ENCODE data around the gene BMAL1. TPM values are rescaled to one million over a fixed set of nuclear protein-coding genes. Genes with fewer than 3 reads are reported as not detected.
A peak's percentile ranks its signal among the peaks of the same experiment; 100 is the strongest.

Gene BMAL1
- total RNA-seq, 4 donors from 2014 or later, result 41.2 to 97.5 (median 50.7) TPM

DNA sequence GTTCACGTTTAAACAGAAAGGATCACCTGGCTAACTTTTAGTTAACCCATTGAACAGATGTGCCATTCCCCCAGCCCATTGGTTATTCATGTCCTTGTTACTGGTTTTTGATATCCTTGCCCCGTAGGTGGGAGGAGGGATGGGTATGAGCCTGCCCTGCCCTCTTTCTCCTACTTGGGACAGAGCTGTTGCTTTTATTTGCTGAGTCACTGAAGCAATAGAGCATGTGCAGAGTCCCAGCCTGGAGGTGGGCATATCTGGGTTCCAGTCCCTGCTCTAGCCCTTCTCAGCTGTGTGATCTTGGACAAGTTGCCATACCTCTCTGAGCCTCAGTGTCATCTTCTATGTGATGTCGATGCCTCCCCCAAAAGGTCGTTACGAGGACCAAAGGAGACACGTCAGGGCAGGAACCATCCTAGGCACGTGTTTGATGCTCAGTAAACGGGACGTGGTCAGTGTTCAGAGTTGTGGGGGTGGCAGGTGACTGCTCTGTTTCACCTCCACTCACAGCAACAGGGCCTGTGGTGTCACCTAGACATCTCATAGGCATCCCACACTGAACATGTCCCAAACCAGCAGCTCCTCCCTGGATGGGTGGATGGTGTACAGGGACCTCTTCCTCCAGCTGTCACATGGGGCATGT is 61.0 kb downstream of the BMAL1 start:
- peak in 1 of 2 donors; percentile 26 for TF ChIP-seq POLR2A (IDR thresholded peaks at IDR 0.05)
- TF ChIP-seq, protein P1, sequence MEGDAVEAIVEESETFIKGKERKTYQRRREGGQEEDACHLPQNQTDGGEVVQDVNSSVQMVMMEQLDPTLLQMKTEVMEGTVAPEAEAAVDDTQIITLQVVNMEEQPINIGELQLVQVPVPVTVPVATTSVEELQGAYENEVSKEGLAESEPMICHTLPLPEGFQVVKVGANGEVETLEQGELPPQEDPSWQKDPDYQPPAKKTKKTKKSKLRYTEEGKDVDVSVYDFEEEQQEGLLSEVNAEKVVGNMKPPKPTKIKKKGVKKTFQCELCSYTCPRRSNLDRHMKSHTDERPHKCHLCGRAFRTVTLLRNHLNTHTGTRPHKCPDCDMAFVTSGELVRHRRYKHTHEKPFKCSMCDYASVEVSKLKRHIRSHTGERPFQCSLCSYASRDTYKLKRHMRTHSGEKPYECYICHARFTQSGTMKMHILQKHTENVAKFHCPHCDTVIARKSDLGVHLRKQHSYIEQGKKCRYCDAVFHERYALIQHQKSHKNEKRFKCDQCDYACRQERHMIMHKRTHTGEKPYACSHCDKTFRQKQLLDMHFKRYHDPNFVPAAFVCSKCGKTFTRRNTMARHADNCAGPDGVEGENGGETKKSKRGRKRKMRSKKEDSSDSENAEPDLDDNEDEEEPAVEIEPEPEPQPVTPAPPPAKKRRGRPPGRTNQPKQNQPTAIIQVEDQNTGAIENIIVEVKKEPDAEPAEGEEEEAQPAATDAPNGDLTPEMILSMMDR (IDR thresholded peaks at IDR 0.05), result no peak
- DNase-seq, result peak; percentile 44 to 49
- Histone ChIP-seq H3K27ac (peak overlapping the region; percentile 67 to 92 (median 88)), H3K36me3 (no peaks in the 10 kb centered on the region), H3K27me3 (no peaks in the 10 kb centered on the region), H3K9me3 (no peaks in the 10 kb centered on the region), H3K4me3 (replicated peaks in 1 of 3) (no peak overlapping the region), H3K4me1 (peaks cover 47 to 61% of the 10 kb centered on the region in 2 donors)
- intact Hi-C loops (cut with DNase I), result no loop called here
- 66 to 77% methylated on average over 8 to 9 of the region's 9 CpGs for WGBS, 2 donors

DNA sequence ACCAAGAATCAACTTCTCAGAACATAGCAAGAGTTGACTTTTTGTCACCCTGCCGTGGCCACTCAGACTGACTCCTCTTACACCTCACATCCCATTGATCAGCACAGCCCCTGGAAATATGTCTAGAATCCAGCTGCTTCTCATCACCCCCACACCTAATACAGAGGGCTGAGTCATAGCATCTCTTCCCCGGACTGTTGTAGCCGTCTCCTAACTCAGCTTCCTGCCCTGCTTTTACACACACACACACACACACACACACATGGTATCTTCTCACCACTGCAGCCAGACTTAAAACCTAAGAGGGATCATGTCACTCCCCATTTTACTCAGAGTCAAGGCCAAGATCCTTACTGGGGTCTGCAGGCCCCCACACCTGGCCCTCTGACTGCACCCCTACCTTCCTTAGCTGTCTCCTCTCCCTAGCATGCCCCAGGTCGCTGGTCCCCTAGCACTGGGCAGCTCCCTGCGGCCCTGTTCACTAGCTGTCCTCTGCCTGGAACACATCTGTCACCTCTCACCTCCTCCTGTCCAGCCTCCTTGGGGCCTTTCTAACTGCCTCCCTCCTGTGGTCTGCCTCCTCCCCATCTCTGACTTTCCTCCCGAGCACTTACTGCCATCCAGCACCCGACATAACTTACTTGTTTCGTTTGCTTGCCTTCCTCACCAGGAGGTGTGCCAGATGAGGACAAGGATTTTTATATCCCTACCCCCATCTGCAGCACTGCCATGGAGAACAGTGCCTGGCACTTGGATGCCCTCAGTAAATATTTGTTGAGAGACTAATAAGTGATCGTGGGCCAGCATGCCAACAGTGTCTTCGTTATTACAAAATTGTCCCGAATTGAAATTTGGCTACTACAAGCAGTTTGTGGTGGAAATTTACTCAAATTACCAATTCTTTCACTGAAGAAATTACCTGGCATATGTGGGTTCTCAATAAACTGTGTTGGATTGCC is 61.9 kb downstream of the BMAL1 start:
- WGBS, 2 donors, result 69 to 83% methylated on average over 11 of the region's 11 CpGs
- Histone ChIP-seq H3K27me3 (no peaks in the 10 kb centered on the region), H3K4me1 (peaks cover 40 to 55% of the 10 kb centered on the region in 2 donors), H3K36me3 (no peaks in the 10 kb centered on the region), H3K9me3 (no peaks in the 10 kb centered on the region), H3K4me3 (replicated peaks in 1 of 3) (no peak overlapping the region), H3K27ac (peak overlapping the region; percentile 67 to 92 (median 88))
- TF ChIP-seq POLR2A (IDR thresholded peaks at IDR 0.05), result no peak
- TF ChIP-seq, protein P1 (IDR thresholded peaks at IDR 0.05), result no peak
- DNase-seq, result no peak
- intact Hi-C loops (cut with DNase I), result loop anchor here (5.0 kb wide), 1 partner anchor 127 kb away; no protein-coding TSS in a partner anchor

DNA sequence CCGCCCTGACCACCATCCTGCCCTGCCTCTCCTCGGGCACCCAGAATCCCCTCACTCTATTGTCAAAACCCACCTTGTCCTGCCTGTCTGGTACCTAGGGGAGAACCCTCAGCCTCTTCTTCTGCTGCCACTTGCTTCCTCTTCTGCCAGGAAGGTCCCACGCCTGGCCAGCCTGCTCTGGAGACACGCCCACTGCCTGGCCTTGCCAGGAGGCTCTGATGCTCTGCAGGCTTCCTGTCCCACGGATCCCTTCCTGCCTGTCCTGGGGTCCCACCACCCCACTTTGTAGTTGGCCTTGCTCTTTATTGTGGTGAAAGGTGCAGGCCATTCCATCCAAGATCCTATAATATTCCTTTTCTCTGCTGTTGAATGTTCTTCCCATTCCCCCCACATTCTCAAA is 63.4 kb downstream of the BMAL1 start:
- no peak overlapping the region for H3K27ac ChIP-seq
- no peaks in the 10 kb centered on the region for H3K9me3 ChIP-seq
- WGBS, 2 donors, result 80 to 88% methylated on average over 5 of the region's 5 CpGs
- H3K36me3 ChIP-seq, result no peaks in the 10 kb centered on the region
- H3K27me3 ChIP-seq, result no peaks in the 10 kb centered on the region
- peaks cover 30 to 43% of the 10 kb centered on the region in 2 donors for H3K4me1 ChIP-seq
- no peak for DNase-seq
- TF ChIP-seq, protein P1 (IDR thresholded peaks at IDR 0.05), result no peak
- no peak for TF ChIP-seq POLR2A (IDR thresholded peaks at IDR 0.05)
- intact Hi-C loops (cut with DNase I), result loop anchor here (5.0 kb wide), 1 partner anchor 129 kb away; no protein-coding TSS in a partner anchor
- H3K4me3 ChIP-seq (replicated peaks in 1 of 3), result no peak overlapping the region

DNA sequence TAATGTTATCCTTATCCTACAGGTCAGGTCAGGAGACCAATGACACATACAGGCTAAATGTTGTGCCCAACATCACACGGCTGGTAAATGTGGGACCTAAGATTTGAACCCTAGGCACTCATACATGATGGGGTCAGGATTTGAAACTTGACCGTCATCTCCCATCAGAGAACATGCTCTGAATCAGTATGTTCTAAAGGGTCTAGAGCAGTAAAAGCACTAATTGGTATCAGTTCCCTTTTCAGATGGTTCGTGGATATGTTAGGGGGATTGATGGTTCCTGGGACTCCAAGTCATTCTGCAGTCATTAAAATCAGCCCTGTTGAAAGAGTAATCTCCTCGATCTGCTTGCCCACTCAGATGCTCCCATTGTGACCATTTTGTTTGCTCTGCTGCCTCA is 65.5 kb downstream of the BMAL1 start:
- intact Hi-C loops (cut with DNase I), result loop anchor here (5.0 kb wide), 1 partner anchor 131 kb away; no protein-coding TSS in a partner anchor
- WGBS, 2 donors, result 82 to 85% methylated on average over 4 of the region's 4 CpGs

More for the DNA sequence above, 65.5 kb downstream of the BMAL1 start:
- Histone ChIP-seq H3K36me3 (no peaks in the 10 kb centered on the region), H3K4me1 (peaks cover 21 to 39% of the 10 kb centered on the region in 2 donors), H3K9me3 (no peaks in the 10 kb centered on the region), H3K27ac (no peak overlapping the region), H3K27me3 (no peaks in the 10 kb centered on the region), H3K4me3 (replicated peaks in 1 of 3) (no peak overlapping the region)
- TF ChIP-seq, protein P1 (IDR thresholded peaks at IDR 0.05), result no peak
- DNase-seq, result no peak

Measured in thyroid gland (tissue), 4 donors.